Osteocyte (in vitro differentiated cells): Measurements from ENCODE around the gene FAM98C. TPM values are rescaled to one million over a fixed set of nuclear protein-coding genes. Genes with fewer than 3 reads are reported as not detected.

Source experiments
- DNase-seq: peaks from one replicate; pipeline ENCODE4 v3.0.0; 2021; ENCODE audit warnings: mixed read lengths; ENCODE audit not compliant: unreplicated experiment; ENCODE audit errors: extremely low spot score
- H3K27ac Mint-ChIP-seq: one replicate; pipeline ENCODE4 v1.8.0; 2021; ENCODE audit warnings: mild to moderate bottlenecking, mixed read lengths; ENCODE audit not compliant: unreplicated experiment
- H3K27me3 Mint-ChIP-seq: one replicate; pipeline ENCODE4 v1.8.0; 2021; ENCODE audit warnings: mixed read lengths; ENCODE audit not compliant: unreplicated experiment
- H3K36me3 Mint-ChIP-seq: one replicate; pipeline ENCODE4 v1.8.0; 2021; ENCODE audit warnings: mixed read lengths; ENCODE audit not compliant: unreplicated experiment
- H3K4me1 Mint-ChIP-seq: one replicate; pipeline ENCODE4 v1.8.0; 2021; ENCODE audit warnings: mixed read lengths; ENCODE audit not compliant: unreplicated experiment
- H3K4me3 Mint-ChIP-seq: one replicate; pipeline ENCODE4 v1.8.0; 2021; ENCODE audit warnings: mild to moderate bottlenecking, moderate library complexity, mixed read lengths; ENCODE audit not compliant: unreplicated experiment
- H3K9me3 Mint-ChIP-seq: one replicate; pipeline ENCODE4 v1.8.0; 2021; ENCODE audit warnings: mixed read lengths; ENCODE audit not compliant: unreplicated experiment
- CTCF ChIP-seq: fragments of 200-600 bp; sonication (generic); IDR thresholded peaks from 2 replicates; pipeline ENCODE4 v1.5.0; 2021; ENCODE audit warnings: antibody characterized with exemption, mild to moderate bottlenecking, moderate library complexity
- total RNA-seq: library from RNA; stranded (reverse); gene quantifications from 2 replicates; pipeline ENCODE4 v1.2.1, GENCODE V29; 2021

FAM98C gene
- total RNA-seq, 1 donor from 2014 or later = 19.4 TPM

- DNase-seq = no peak
- Mint-ChIP-seq H3K27me3 (no peaks in the 10 kb centered on the region), H3K27ac (no peak overlapping the region), H3K36me3 (peaks cover 8% of the 10 kb centered on the region), H3K4me1 (peaks cover 16% of the 10 kb centered on the region), H3K9me3 (no peaks in the 10 kb centered on the region), H3K4me3 (no peak overlapping the region)
- TF ChIP-seq CTCF = no peak
Measured at GRCh38 chr19:38391911-38392464, 10.9 kb upstream of the FAM98C start.

DNA sequence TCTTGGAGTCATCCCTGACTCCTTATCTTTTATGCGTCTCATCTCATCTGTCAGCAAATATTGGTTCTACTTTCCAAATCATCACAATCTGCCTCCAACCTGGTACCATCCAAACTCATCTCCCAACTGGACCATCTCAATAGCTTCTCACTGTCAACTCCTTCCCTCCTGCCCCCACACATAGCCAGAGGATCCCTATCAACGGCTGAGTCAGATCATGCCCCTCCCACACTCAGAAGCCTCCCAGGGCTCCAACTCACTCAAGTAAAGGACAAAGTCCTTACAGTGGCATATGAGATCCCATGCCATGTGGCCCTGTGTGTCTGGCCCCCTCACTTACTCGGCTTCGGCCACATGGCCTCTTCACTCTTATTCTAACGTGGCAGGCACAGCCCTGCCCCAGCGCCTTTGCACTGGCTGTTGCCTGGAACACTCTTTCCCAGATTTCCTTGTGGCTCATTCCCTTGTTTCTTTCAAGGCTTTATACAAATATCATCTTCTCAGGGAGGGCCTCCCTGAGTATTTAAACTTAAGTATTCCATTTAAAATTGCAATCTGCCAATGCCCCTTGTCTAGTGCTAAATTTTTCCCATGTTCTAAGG, 10.1 kb upstream of the FAM98C start:
- H3K4me3 Mint-ChIP-seq = no peak overlapping the region
- peaks cover 12% of the 10 kb centered on the region for H3K4me1 Mint-ChIP-seq
- no peak for DNase-seq
- no peak overlapping the region for H3K27ac Mint-ChIP-seq
- no peaks in the 10 kb centered on the region for H3K27me3 Mint-ChIP-seq
- TF ChIP-seq CTCF = no peak
- no peaks in the 10 kb centered on the region for H3K9me3 Mint-ChIP-seq
- peaks cover 8% of the 10 kb centered on the region for H3K36me3 Mint-ChIP-seq

DNA sequence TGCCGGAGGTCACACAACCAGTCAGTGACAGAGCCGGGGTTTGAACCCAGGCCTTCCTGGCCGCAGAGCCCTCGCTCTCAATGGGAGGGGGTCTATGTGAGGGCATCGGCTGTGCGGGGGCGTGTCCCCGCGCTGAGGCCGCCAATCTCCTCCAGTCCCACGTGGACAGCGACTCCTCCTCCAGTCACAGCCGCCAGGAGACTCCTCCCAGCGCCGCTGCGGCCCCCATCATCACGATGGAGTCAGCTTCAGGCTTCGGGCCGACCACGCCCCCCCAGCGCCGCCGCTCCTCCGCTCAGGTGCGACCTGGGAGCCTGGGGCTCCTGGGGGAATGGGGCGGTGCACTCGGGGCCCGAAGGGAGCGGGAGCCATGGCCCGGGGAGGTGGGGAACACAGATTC, 8.4 kb upstream of the FAM98C start:
- DNase-seq = no peak
- no peak for TF ChIP-seq CTCF

DNA sequence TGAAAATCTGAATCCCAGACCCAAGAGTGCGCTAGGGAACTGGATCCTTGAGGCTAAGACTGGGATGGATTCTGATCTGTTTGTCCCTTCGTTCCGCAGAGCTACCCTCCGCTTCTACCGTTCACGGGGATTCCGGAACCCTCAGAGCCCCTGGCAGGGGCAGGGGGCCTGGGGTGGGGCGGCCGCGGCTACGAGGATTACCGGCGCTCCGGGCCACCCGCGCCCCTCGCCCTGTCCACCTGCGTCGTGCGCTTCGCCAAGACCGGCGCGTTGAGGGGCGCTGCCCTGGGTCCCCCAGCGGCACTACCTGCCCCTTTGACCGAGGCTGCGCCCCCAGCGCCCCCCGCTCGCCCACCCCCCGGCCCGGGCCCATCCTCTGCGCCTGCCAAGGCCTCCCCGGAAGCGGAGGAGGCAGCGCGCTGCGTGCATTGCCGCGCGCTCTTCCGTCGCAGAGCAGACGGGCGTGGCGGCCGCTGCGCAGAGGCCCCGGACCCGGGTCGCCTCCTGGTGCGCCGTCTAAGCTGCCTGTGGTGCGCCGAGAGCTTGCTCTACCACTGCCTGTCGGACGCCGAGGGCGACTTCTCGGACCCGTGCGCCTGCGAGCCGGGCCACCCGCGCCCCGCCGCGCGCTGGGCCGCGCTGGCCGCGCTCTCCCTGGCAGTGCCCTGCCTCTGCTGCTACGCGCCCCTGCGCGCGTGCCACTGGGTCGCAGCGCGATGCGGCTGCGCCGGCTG, 7.3 kb upstream of the FAM98C start:
- H3K27me3 Mint-ChIP-seq = no peaks in the 10 kb centered on the region
- no peak overlapping the region for H3K4me3 Mint-ChIP-seq
- H3K36me3 Mint-ChIP-seq = peaks cover 8% of the 10 kb centered on the region
- DNase-seq = no peak
- TF ChIP-seq CTCF = no peak
- no peak overlapping the region for H3K27ac Mint-ChIP-seq
- H3K4me1 Mint-ChIP-seq = peaks cover 2% of the 10 kb centered on the region
- no peaks in the 10 kb centered on the region for H3K9me3 Mint-ChIP-seq

More for the DNA sequence above, 8.4 kb upstream of the FAM98C start:
- Mint-ChIP-seq H3K4me3 (no peak overlapping the region), H3K27me3 (no peaks in the 10 kb centered on the region), H3K36me3 (peaks cover 8% of the 10 kb centered on the region), H3K9me3 (no peaks in the 10 kb centered on the region), H3K27ac (no peak overlapping the region), H3K4me1 (peaks cover 8% of the 10 kb centered on the region)

GRCh38 chr19:38399081-38399480, 3.8 kb upstream of the FAM98C start:
- Mint-ChIP-seq H3K27ac (no peak overlapping the region), H3K27me3 (no peaks in the 10 kb centered on the region), H3K4me3 (no peak overlapping the region), H3K4me1 (peaks cover 5% of the 10 kb centered on the region), H3K9me3 (no peaks in the 10 kb centered on the region), H3K36me3 (peaks cover 3% of the 10 kb centered on the region)
- DNase-seq = no peak
- no peak for TF ChIP-seq CTCF
